Daoy (cell line): ENCODE measurements around the gene METAP1D. TPM values are rescaled to one million over a fixed set of nuclear protein-coding genes. Genes with fewer than 3 reads are reported as not detected.

Source experiments
- total RNA-seq: library from RNA; depleted of rRNA; stranded (reverse); fragments of >200 nt; shearing (Covaris generic); gene quantifications from 2 replicates; pipeline ENCODE4 v1.2.3, GENCODE V29; 2014; rRNA removed

METAP1D gene
- total RNA-seq, 1 experiment from 2014 or later = 6.9 TPM

Other genes starting within 250 kb of the METAP1D start
- 23.1 and 23.8 TPM in 2 replicates for gene SLC25A12, start 105.7 kb upstream of the METAP1D start, total RNA-seq
- 91.9 and 121 TPM in 2 replicates for gene HAT1, start 77.5 kb upstream of the METAP1D start, total RNA-seq
- 7.3 and 7.4 TPM in 2 replicates for gene DLX1, start 85.6 kb downstream of the METAP1D start, total RNA-seq
- 0.51 and 2.2 TPM in 2 replicates for gene DLX2, start 102.9 kb downstream of the METAP1D start, total RNA-seq